CD14-positive monocyte (primary cell): ENCODE measurements around the gene EFNA1. TPM values are rescaled to one million over a fixed set of nuclear protein-coding genes. Genes with fewer than 3 reads are reported as not detected.
A peak's percentile ranks its signal among the peaks of the same experiment; 100 is the strongest.

Experiments used
- DNase-seq, 3 donors: peaks; one replicate each; pipeline ENCODE4 v3.0.0-alpha.2; 2011 to 2022
- H2AFZ ChIP-seq: 2 replicates; pipeline ENCODE4 v1.6.0; 2012; ENCODE audit warnings: mild to moderate bottlenecking, low read depth, low read length, inconsistent platforms; ENCODE audit not compliant: insufficient read depth, poor library complexity, severe bottlenecking
- H3K27ac ChIP-seq, 2 donors: 1 replicate in 1 of 2; 2 replicates in 1 of 2; pipeline ENCODE4 v1.5.1; 2012 to 2013; ENCODE audit warnings: low read length in 2 of 2, control low read depth in 1 of 2, inconsistent platforms in 1 of 2, low read depth in 1 of 2, mild to moderate bottlenecking in 1 of 2
- H3K27me3 ChIP-seq, 2 donors: one replicate each; pipeline versions ENCODE4 v1.6.0 to v1.6.1; 2011 to 2013; ENCODE audit warnings: low read length in 2 of 2; ENCODE audit not compliant: control insufficient read depth in 2 of 2, insufficient read depth in 2 of 2
- H3K36me3 ChIP-seq, 2 donors: replicated peaks in 1 of 2; 1 replicate in 1 of 2; 2 replicates in 1 of 2; pipeline versions ENCODE4 v1.5.1 to v1.6.1; 2012 to 2013; ENCODE audit warnings: low read length in 2 of 2, control low read depth in 1 of 2, inconsistent platforms in 1 of 2, mild to moderate bottlenecking in 1 of 2; ENCODE audit not compliant: insufficient read depth in 2 of 2, control insufficient read depth in 1 of 2
- H3K4me1 ChIP-seq, 2 donors: 1 replicate in 1 of 2; 2 replicates in 1 of 2; pipeline versions ENCODE4 v1.5.1 to v1.6.1; 2012 to 2013; ENCODE audit warnings: low read length in 2 of 2, control low read depth in 1 of 2, inconsistent platforms in 1 of 2, mild to moderate bottlenecking in 1 of 2, moderate library complexity in 1 of 2; ENCODE audit not compliant: insufficient read depth in 2 of 2, control insufficient read depth in 1 of 2
- H3K4me2 ChIP-seq: replicated peaks from 2 replicates; pipeline ENCODE3; 2012; ENCODE audit warnings: low read length, moderate library complexity, mild to moderate bottlenecking; ENCODE audit not compliant: poor library complexity, severe bottlenecking; ENCODE audit errors: extremely low read depth
- H3K4me3 ChIP-seq, 3 experiments: fragments of 200-600 bp in 1 of 3; sonication (generic) in 1 of 3; replicated peaks in 1 of 3; 1 replicate in 2 of 3; 2 replicates in 1 of 3; pipeline ENCODE4 v1.5.1; 2011 to 2013; ENCODE audit warnings: low read length in 3 of 3, mild to moderate bottlenecking in 3 of 3, control low read depth in 2 of 3, low read depth in 2 of 3, inconsistent platforms in 1 of 3, moderate library complexity in 1 of 3
- H3K79me2 ChIP-seq: 2 replicates; pipeline ENCODE4 v1.6.0; 2012; ENCODE audit warnings: mild to moderate bottlenecking, control low read depth, inconsistent platforms, low read length, moderate library complexity; ENCODE audit not compliant: insufficient read depth
- H3K9ac ChIP-seq: 2 replicates; pipeline ENCODE4 v1.6.0; 2017; ENCODE audit warnings: low read length, mild to moderate bottlenecking; ENCODE audit not compliant: insufficient read depth, poor library complexity, severe bottlenecking
- H3K9me3 ChIP-seq, 2 donors: replicated peaks in 1 of 2; 1 replicate in 1 of 2; 2 replicates in 1 of 2; pipeline versions ENCODE4 v1.5.1 to v1.6.1; 2012 to 2013; ENCODE audit warnings: low read length in 2 of 2, control low read depth in 1 of 2; ENCODE audit not compliant: control insufficient read depth in 1 of 2, insufficient read depth in 1 of 2
- H4K20me1 ChIP-seq: 2 replicates; pipeline ENCODE4 v1.6.0; 2012; ENCODE audit warnings: mild to moderate bottlenecking, low read length, control low read depth, moderate library complexity; ENCODE audit not compliant: insufficient read depth
- H3K27ac Mint-ChIP-seq, 7 donors: one replicate each; pipeline ENCODE4 v1.8.0; 2020; ENCODE audit warnings: mild to moderate bottlenecking in 7 of 7, mixed read lengths in 7 of 7, moderate library complexity in 6 of 7, inconsistent platforms in 2 of 7
- H3K27me3 Mint-ChIP-seq, 3 donors: one replicate each; pipeline ENCODE4 v1.8.0; 2021 to 2022; ENCODE audit warnings: low read depth in 3 of 3, mild to moderate bottlenecking in 3 of 3, mixed read lengths in 3 of 3, moderate library complexity in 3 of 3, inconsistent platforms in 1 of 3
- H3K36me3 Mint-ChIP-seq, 2 donors: one replicate each; pipeline ENCODE4 v1.8.0; 2020; ENCODE audit warnings: mixed read lengths in 2 of 2, inconsistent platforms in 1 of 2, mild to moderate bottlenecking in 1 of 2
- H3K4me1 Mint-ChIP-seq: one replicate; pipeline ENCODE4 v1.8.0; 2020; ENCODE audit warnings: mild to moderate bottlenecking, mixed read lengths
- H3K4me3 Mint-ChIP-seq, 2 donors: one replicate each; pipeline ENCODE4 v1.8.0; 2020; ENCODE audit warnings: mild to moderate bottlenecking in 2 of 2, mixed read lengths in 2 of 2, moderate library complexity in 1 of 2
- H3K9me3 Mint-ChIP-seq, 7 donors: one replicate each; pipeline ENCODE4 v1.8.0; 2020 to 2022; ENCODE audit warnings: mixed read lengths in 7 of 7, mild to moderate bottlenecking in 6 of 7, moderate library complexity in 6 of 7, inconsistent platforms in 2 of 7
- CTCF ChIP-seq: fragments of 200-600 bp; IDR thresholded peaks from one replicate; pipeline ENCODE4 v1.8.0; 2022; ENCODE audit warnings: antibody characterized with exemption, mild to moderate bottlenecking
- WGBS: methylation state at CpG from one replicate; pipeline ENCODE4 v1.1.5; 2013; ENCODE audit warnings: missing lambda C conversion rate; ENCODE audit not compliant: insufficient coverage; 5-methylcytosine and 5-hydroxymethylcytosine counted together
- intact Hi-C, 2 donors: fragments of 100-400 bp; cut with micrococcal nuclease; formaldehyde crosslinking; loops; one replicate each; pipeline versions ENCODE4 v1.15.0 to v1.15.1; 2023
- polyA plus RNA-seq, 3 donors: library from polyadenylated mRNA; depleted of rRNA in 1 of 3; unstranded in 2 of 3; stranded (reverse) in 1 of 3; fragments of 300-500 nt in 2 of 3; fragments of >200 nt in 1 of 3; fragmentation: Illumina TruSeq in 2 of 3; gene quantifications; 1 replicate in 2 of 3; 2 replicates in 1 of 3; pipeline ENCODE4 v1.2.3, GENCODE V29; 2012 to 2021

Gene EFNA1
- polyA plus RNA-seq, 3 donors = 1.2 TPM; not detected in 2

- Histone ChIP-seq H3K79me2 (peaks cover 36% of the 10 kb centered on the region), H3K27ac (peak overlapping the region; percentile 97 to 99), H4K20me1 (peaks cover 7% of the 10 kb centered on the region), H3K4me2 (peak overlapping the region; percentile 84), H3K27me3 (no peaks in the 10 kb centered on the region), H3K36me3 (peaks cover 0 to 11% of the 10 kb centered on the region in 2 donors), H3K4me1 (peaks cover 33 to 50% of the 10 kb centered on the region in 2 donors), H3K9me3 (peaks cover 0 to 4% of the 10 kb centered on the region in 2 donors), H3K4me3 (peak overlapping the region in 1 of 3 experiments; percentile 79), H3K9ac (peak overlapping the region; percentile 92), H2AFZ (no peak overlapping the region)
- no peak for TF ChIP-seq CTCF
- intact Hi-C loops = loop anchor here in 1 of 2 donors (5.0 kb wide), 1 partner anchor 35 kb away; the partner anchor contains the start of genes KRTCAP2 and TRIM46
- Mint-ChIP-seq H3K4me1 (peaks cover 45% of the 10 kb centered on the region), H3K27ac (peak overlapping the region in 6 of 7 donors; percentile 27 to 100 (median 100)), H3K9me3 (peaks cover 3 to 10% (median 7%) of the 10 kb centered on the region in 7 donors), H3K4me3 (peak overlapping the region; percentile 97 to 99), H3K27me3 (peaks cover 0 to 7% (median 2%) of the 10 kb centered on the region in 3 donors), H3K36me3 (peaks cover 12 to 19% of the 10 kb centered on the region in 2 donors)
- DNase-seq = no peak
- 100% methylated on average over 2 of the region's 6 CpGs for WGBS
These were observed 9.7 kb downstream of the EFNA1 start for GRCh38 chr1:155137154-155137949.

- Histone ChIP-seq H3K9me3 (peaks cover 0 to 4% of the 10 kb centered on the region in 2 donors), H3K27ac (peak within 1 kb of the TSS; percentile 93 to 96), H3K4me3 (peak within 1 kb of the TSS; percentile 83 to 91 (median 90)), H3K9ac (peak within 1 kb of the TSS; percentile 80), H4K20me1 (peaks cover 7% of the 10 kb centered on the region), H2AFZ (peak within 1 kb of the TSS; percentile 80), H3K79me2 (peaks cover 36% of the 10 kb centered on the region), H3K36me3 (peaks cover 0 to 11% of the 10 kb centered on the region in 2 donors), H3K27me3 (no peaks in the 10 kb centered on the region), H3K4me2 (peak within 1 kb of the TSS; percentile 90), H3K4me1 (peaks cover 25 to 42% of the 10 kb centered on the region in 2 donors)
- peak within 1 kb of the TSS; percentile 94 to 99 (median 97) for H3K27ac Mint-ChIP-seq
- peaks cover 12 to 19% of the 10 kb centered on the region in 2 donors for H3K36me3 Mint-ChIP-seq
- peak; percentile 73 to 85 (median 78) for DNase-seq
- TF ChIP-seq CTCF = no peak
- peaks cover 0 to 6% (median under 1%) of the 10 kb centered on the region in 3 donors for H3K27me3 Mint-ChIP-seq
- intact Hi-C loops = loop anchor here in 1 of 2 donors (5.0 kb wide), 2 partner anchors 32 to 583 kb away; partner anchors contain the start of genes KRTCAP2, TRIM46 and UBE2Q1
- H3K9me3 Mint-ChIP-seq = peaks cover 3 to 10% (median 7%) of the 10 kb centered on the region in 7 donors
- under 1% methylated on average over 36 of the region's 42 CpGs for WGBS
- peak within 1 kb of the TSS; percentile 94 to 98 for H3K4me3 Mint-ChIP-seq
- peaks cover 38% of the 10 kb centered on the region for H3K4me1 Mint-ChIP-seq
These were observed 12.4 kb downstream of the EFNA1 start, which contains the start of gene DPM3 for GRCh38 chr1:155139895-155140629. Gene DPM3, minus strand, starts transcription at chr1:155140531. Its CDS starts 291 bp downstream, at chr1:155140240.
